A673 (cell line): Measurements from ENCODE around the gene IQGAP1. TPM values are rescaled to one million over a fixed set of nuclear protein-coding genes. Genes with fewer than 3 reads are reported as not detected.

Experiments used
- BruUV-seq: library from RNA; stranded (reverse); fragments of 400-500 nt; replicated peaks from 2 replicates; lab custom pipeline; 2021; lab: Mats Ljungman, UMichigan
- CTCF ChIA-PET: fragments of 300-600 bp; sonication (Branson Sonifier 250); formaldehyde crosslinking; loops from one replicate; lab custom pipeline; 2022; ENCODE audit warnings: antibody characterized with exemption; lab: Charles Lee
- POLR2A ChIA-PET: fragments of 300-600 bp; sonication (Branson Sonifier 250); formaldehyde crosslinking; loops from one replicate; lab custom pipeline; 2022; ENCODE audit warnings: antibody characterized with exemption; ENCODE audit not compliant: low non-redundant PET; lab: Charles Lee
- DNase-seq: peaks from one replicate; pipeline ENCODE4 v3.0.0-alpha.2; 2015; ENCODE audit warnings: low spot score
- H3K27ac ChIP-seq: fragments of 200-600 bp; sonication (generic); 2 replicates; pipeline ENCODE4 v1.5.1; 2016; ENCODE audit warnings: mixed run types, low read depth, mild to moderate bottlenecking, mixed read lengths, antibody characterized with exemption, low read length; ENCODE audit not compliant: poor library complexity, severe bottlenecking
- H3K27me3 ChIP-seq: fragments of 200-600 bp; sonication (generic); replicated peaks from 2 replicates; pipeline ENCODE4 v1.6.1; 2017; ENCODE audit warnings: mixed run types, low read depth, mild to moderate bottlenecking, mixed read lengths, antibody characterized with exemption, low read length; ENCODE audit not compliant: insufficient read depth, poor library complexity
- H3K36me3 ChIP-seq: fragments of 200-600 bp; sonication (generic); 2 replicates; pipeline ENCODE4 v1.6.1; 2016; ENCODE audit warnings: mixed run types, mild to moderate bottlenecking, mixed read lengths, antibody characterized with exemption, low read length; ENCODE audit not compliant: insufficient read depth, poor library complexity, severe bottlenecking
- H3K4me1 ChIP-seq: fragments of 200-600 bp; sonication (generic); 2 replicates; pipeline ENCODE4 v1.6.1; 2017; ENCODE audit warnings: mixed run types, mild to moderate bottlenecking, mixed read lengths, antibody characterized with exemption, low read length; ENCODE audit not compliant: insufficient read depth, poor library complexity, severe bottlenecking
- H3K4me3 ChIP-seq: fragments of 200-600 bp; sonication (generic); 2 replicates; pipeline ENCODE4 v1.5.1; 2016; ENCODE audit warnings: low read depth, mixed run types, mild to moderate bottlenecking, mixed read lengths, low read length; ENCODE audit not compliant: poor library complexity, severe bottlenecking
- H3K9me3 ChIP-seq: fragments of 200-600 bp; sonication (generic); 2 replicates; pipeline ENCODE4 v1.6.1; 2016; ENCODE audit warnings: mixed run types, low read depth, mild to moderate bottlenecking, mixed read lengths, antibody characterized with exemption, low read length; ENCODE audit not compliant: poor library complexity, severe bottlenecking
- CTCF ChIP-seq: fragments of 300-800, 200-600 bp; sonication (generic); conservative IDR thresholded peaks from 2 replicates; pipeline ENCODE4 v1.5.1; 2017; ENCODE audit warnings: low read depth, mild to moderate bottlenecking, antibody characterized with exemption, low read length, moderate library complexity, mixed read lengths
- EZH2 ChIP-seq: fragments of 200-600 bp; sonication (generic); IDR thresholded peaks from 2 replicates; pipeline ENCODE4 v1.6.1; 2017; ENCODE audit warnings: borderline replicate concordance, low read depth, mild to moderate bottlenecking, mixed read lengths, antibody characterized with exemption, low read length; ENCODE audit not compliant: poor library complexity, severe bottlenecking
- intact Hi-C: fragments of 100-400 bp; cut with micrococcal nuclease; formaldehyde crosslinking; loops from one replicate; pipeline ENCODE4 v1.10.0; 2022; ENCODE audit not compliant: unreplicated experiment
- total RNA-seq: library from RNA; stranded (reverse); gene quantifications from 2 replicates; pipeline ENCODE4 v1.2.3, GENCODE V29; 2021

IQGAP1 gene
- total RNA-seq, 1 experiment from 2014 or later, result 119 TPM

- no peaks in the 10 kb centered on the region for H3K9me3 ChIP-seq
- no peak for DNase-seq
- H3K4me3 ChIP-seq, result no peak overlapping the region
- H3K27me3 ChIP-seq, result no peaks in the 10 kb centered on the region
- no TSS peak for BruUV-seq
- POLR2A ChIA-PET, result no interaction called here
- H3K27ac ChIP-seq, result no peak overlapping the region
- TF ChIP-seq EZH2 (no peak), CTCF (no peak)
- H3K36me3 ChIP-seq, result no peaks in the 10 kb centered on the region
- H3K4me1 ChIP-seq, result no peaks in the 10 kb centered on the region
- CTCF ChIA-PET, result no interaction called here
- intact Hi-C loops, result no loop called here
These were observed 6.5 kb upstream of the IQGAP1 start for GRCh38 chr15:90381515-90381914.

GRCh38 chr15:90382320-90382719 lies 5.7 kb upstream of the IQGAP1 start:
- no TSS peak for BruUV-seq
- Histone ChIP-seq H3K4me1 (peaks cover under 1% of the 10 kb centered on the region), H3K27ac (no peak overlapping the region), H3K4me3 (no peak overlapping the region), H3K9me3 (no peaks in the 10 kb centered on the region), H3K27me3 (no peaks in the 10 kb centered on the region), H3K36me3 (no peaks in the 10 kb centered on the region)
- ChIA-PET POLR2A (no interaction called here), CTCF (no interaction called here)
- TF ChIP-seq CTCF (no peak), EZH2 (no peak)
- intact Hi-C loops, result no loop called here
- DNase-seq, result no peak

GRCh38 chr15:90386221-90386620 lies 1.8 kb upstream of the IQGAP1 start:
- Histone ChIP-seq H3K4me3 (no peak overlapping the region), H3K27me3 (no peaks in the 10 kb centered on the region), H3K4me1 (peaks cover 11% of the 10 kb centered on the region), H3K36me3 (peaks cover 7% of the 10 kb centered on the region), H3K27ac (no peak overlapping the region), H3K9me3 (no peaks in the 10 kb centered on the region)
- CTCF ChIA-PET, result no interaction called here
- POLR2A ChIA-PET, result interaction anchor here (0.8 kb wide), 1 partner anchor 21 kb away, joined by 8 read pairs; no protein-coding TSS in a partner anchor
- no peak for TF ChIP-seq EZH2
- TF ChIP-seq CTCF, result no peak
- intact Hi-C loops, result no loop called here
- no TSS peak for BruUV-seq
- DNase-seq, result no peak
